Liver (tissue), 9 donors: ENCODE data around the gene COP1. TPM values are rescaled to one million over a fixed set of nuclear protein-coding genes. Genes with fewer than 3 reads are reported as not detected.

Experiments
- DNase-seq: peaks from one replicate; pipeline ENCODE4 v3.0.0-alpha.2; 2017; ENCODE audit warnings: low spot score
- H3K27ac ChIP-seq, 2 donors: one replicate each; pipeline ENCODE4 v1.7.0; 2013; ENCODE audit warnings: inconsistent platforms in 2 of 2, low read length in 2 of 2, control low read depth in 1 of 2, low read depth in 1 of 2, mild to moderate bottlenecking in 1 of 2
- H3K27me3 ChIP-seq, 4 donors: one replicate each; pipeline versions ENCODE4 v1.6.1 to v1.7.0; 2013; ENCODE audit warnings: low read length in 3 of 4, inconsistent platforms in 1 of 4, mild to moderate bottlenecking in 1 of 4, moderate library complexity in 1 of 4; ENCODE audit not compliant: control insufficient read depth in 4 of 4, insufficient read depth in 4 of 4
- H3K36me3 ChIP-seq, 4 donors: one replicate each; pipeline versions ENCODE4 v1.6.1 to v1.7.0; 2013; ENCODE audit warnings: low read length in 3 of 4, mild to moderate bottlenecking in 3 of 4, low read depth in 1 of 4, moderate library complexity in 1 of 4; ENCODE audit not compliant: control insufficient read depth in 4 of 4, insufficient read depth in 3 of 4
- H3K4me1 ChIP-seq, 4 donors: one replicate each; pipeline versions ENCODE4 v1.6.1 to v1.7.0; 2013; ENCODE audit warnings: low read length in 3 of 4, mild to moderate bottlenecking in 3 of 4, moderate library complexity in 1 of 4; ENCODE audit not compliant: control insufficient read depth in 4 of 4, insufficient read depth in 4 of 4
- H3K4me3 ChIP-seq, 3 donors: one replicate each; pipeline versions ENCODE4 v1.6.1 to v1.7.0; 2013; ENCODE audit warnings: low read length in 3 of 3, control low read depth in 1 of 3, low read depth in 1 of 3, mild to moderate bottlenecking in 1 of 3
- H3K9ac ChIP-seq, 2 donors: one replicate each; pipeline ENCODE4 v1.7.0; 2013; ENCODE audit warnings: low read length in 2 of 2, mild to moderate bottlenecking in 2 of 2, moderate library complexity in 2 of 2, control low read depth in 1 of 2, low read depth in 1 of 2
- H3K9me3 ChIP-seq, 4 donors: one replicate each; pipeline versions ENCODE4 v1.6.1 to v1.7.0; 2013; ENCODE audit warnings: low read length in 3 of 4; ENCODE audit not compliant: control insufficient read depth in 4 of 4
- EGR1 ChIP-seq, 2 donors: IDR thresholded peaks; 2 replicates each; pipeline ENCODE4 v1.6.1; 2016 to 2018; ENCODE audit warnings: antibody characterized with exemption in 2 of 2, low read depth in 2 of 2
- FOXA1 ChIP-seq: IDR thresholded peaks from 2 replicates; pipeline ENCODE4 v1.6.1; 2016; ENCODE audit warnings: antibody characterized with exemption
- FOXA2 ChIP-seq: IDR thresholded peaks from 2 replicates; pipeline ENCODE4 v1.6.1; 2016; ENCODE audit warnings: antibody characterized with exemption
- GABPA ChIP-seq, 2 donors: IDR thresholded peaks in 1 of 2; conservative IDR thresholded peaks in 1 of 2; 2 replicates each; pipeline ENCODE4 v1.6.1; 2016; ENCODE audit warnings: antibody characterized with exemption in 2 of 2, mild to moderate bottlenecking in 1 of 2, moderate library complexity in 1 of 2
- HNF4A ChIP-seq, 2 donors: conservative IDR thresholded peaks; 2 replicates each; pipeline ENCODE4 v1.6.1; 2016; ENCODE audit warnings: antibody characterized with exemption in 2 of 2, mild to moderate bottlenecking in 2 of 2
- HNF4G ChIP-seq: IDR thresholded peaks from 2 replicates; pipeline ENCODE4 v1.6.1; 2016; ENCODE audit warnings: antibody characterized with exemption
- JUND ChIP-seq, 2 donors: IDR thresholded peaks; 2 replicates each; pipeline ENCODE4 v1.6.1; 2016; ENCODE audit warnings: antibody characterized with exemption in 2 of 2
- NR2F2 ChIP-seq: IDR thresholded peaks from 2 replicates; pipeline ENCODE4 v1.6.1; 2016; ENCODE audit warnings: antibody characterized with exemption
- RAD21 ChIP-seq, 2 donors: IDR thresholded peaks; 2 replicates each; pipeline ENCODE4 v1.6.1; 2016; ENCODE audit warnings: antibody characterized with exemption in 2 of 2, mild to moderate bottlenecking in 2 of 2
- RXRA ChIP-seq, 2 donors: IDR thresholded peaks; 2 replicates each; pipeline ENCODE4 v1.6.1; 2017 to 2018; ENCODE audit warnings: antibody characterized with exemption in 2 of 2, mild to moderate bottlenecking in 1 of 2
- SP1 ChIP-seq: IDR thresholded peaks from 2 replicates; pipeline ENCODE4 v1.6.1; 2018; ENCODE audit warnings: antibody characterized with exemption, mild to moderate bottlenecking
- TAF1 ChIP-seq: conservative IDR thresholded peaks from 2 replicates; pipeline ENCODE4 v1.6.1; 2016; ENCODE audit warnings: antibody characterized with exemption, mild to moderate bottlenecking
- YY1 ChIP-seq: IDR thresholded peaks from 2 replicates; pipeline ENCODE4 v1.6.1; 2016; ENCODE audit warnings: antibody characterized with exemption, mild to moderate bottlenecking
- WGBS: extraction: QIAGEN DNeasy Blood & Tissue Kit; methylation state at CpG from one replicate; pipeline ENCODE4 v1.1.7; 2013; 5-methylcytosine and 5-hydroxymethylcytosine counted together
- polyA plus RNA-seq, 2 donors: library from polyadenylated mRNA; stranded (reverse) in 1 of 2; unstranded in 1 of 2; fragments of 200-250 nt in 1 of 2; fragments of >200 nt in 1 of 2; fragmentation: Nextera tagmentation in 1 of 2; extraction: Ambion mirVana in 1 of 2; gene quantifications; one replicate each; pipeline versions ENCODE4 v1.2.1 to v1.2.3, GENCODE V29; 2013 to 2015
- total RNA-seq, 2 donors: library from RNA; depleted of rRNA; stranded (reverse); fragments of >200 nt; gene quantifications; one replicate each; pipeline ENCODE4 v1.2.3, GENCODE V29; 2014
- TF ChIP-seq, protein P1 (sequence below): IDR thresholded peaks from 2 replicates; pipeline ENCODE4 v1.6.1; 2016; ENCODE audit warnings: antibody characterized with exemption
- TF ChIP-seq, protein P2 (sequence below): IDR thresholded peaks from 2 replicates; pipeline ENCODE4 v1.6.1; 2016; ENCODE audit warnings: antibody characterized with exemption, mild to moderate bottlenecking
- TF ChIP-seq, protein P3 (sequence below): IDR thresholded peaks from 2 replicates; pipeline ENCODE4 v1.6.1; 2016; ENCODE audit warnings: antibody characterized with exemption
- TF ChIP-seq, protein P4 (sequence below): IDR thresholded peaks from 2 replicates; pipeline ENCODE4 v1.6.1; 2016; ENCODE audit warnings: antibody characterized with exemption
- TF ChIP-seq, protein P5 (sequence below): fragments of 150-350 bp; IDR thresholded peaks from 2 replicates; pipeline ENCODE4 v1.5.1; 2017; ENCODE audit warnings: improper control_type of control experiment, low read depth, low read length; ENCODE audit not compliant: missing input control
- donor health status: healthy.
- donor health status: healthy.
- donor health status: healthy.
- donor health status: healthy.
- donor health status: healthy.

COP1 gene
- total and polyA plus RNA-seq, 4 donors = 14.7 to 35.7 (median 22.5) TPM

DNA sequence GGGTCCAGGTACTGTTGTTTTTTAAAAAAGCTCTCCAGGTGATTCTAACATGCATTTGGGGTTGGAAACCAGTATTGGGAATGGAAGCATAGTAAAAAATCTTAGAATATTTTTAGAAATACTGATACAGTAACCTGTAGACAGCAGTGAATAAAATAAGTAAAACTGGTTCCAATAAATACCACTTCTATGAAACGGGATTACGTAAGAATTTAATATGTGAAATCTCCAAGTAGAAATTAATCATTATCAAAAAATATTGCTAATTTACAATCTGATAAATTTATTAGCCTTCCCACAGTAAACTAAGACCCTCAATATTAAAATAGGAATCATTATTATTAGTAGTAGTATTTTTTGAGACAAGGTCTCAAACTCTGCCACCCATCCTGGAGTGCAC, 177.5 kb downstream of the COP1 start:
- Histone ChIP-seq H3K36me3 (peaks cover 0 to 4% (median 0%) of the 10 kb centered on the region in 4 donors), H3K9ac (no peak overlapping the region), H3K4me1 (peaks cover 0 to 8% (median 7%) of the 10 kb centered on the region in 4 donors), H3K4me3 (no peak overlapping the region), H3K9me3 (no peaks in the 10 kb centered on the region), H3K27ac (no peak overlapping the region), H3K27me3 (no peaks in the 10 kb centered on the region)
- WGBS = 94% methylated on average over 2 of the region's 2 CpGs
- TF ChIP-seq RAD21 (IDR thresholded peaks at IDR 0.05) (no peak), GABPA (IDR thresholded peaks at IDR 0.05 in 1 of 2, conservative IDR thresholded peaks at IDR 0.05 in 1 of 2) (no peak), RXRA (IDR thresholded peaks at IDR 0.05) (no peak), YY1 (no peak), FOXA1 (no peak), FOXA2 (no peak), SP1 (no peak)
- TF ChIP-seq, protein P1, sequence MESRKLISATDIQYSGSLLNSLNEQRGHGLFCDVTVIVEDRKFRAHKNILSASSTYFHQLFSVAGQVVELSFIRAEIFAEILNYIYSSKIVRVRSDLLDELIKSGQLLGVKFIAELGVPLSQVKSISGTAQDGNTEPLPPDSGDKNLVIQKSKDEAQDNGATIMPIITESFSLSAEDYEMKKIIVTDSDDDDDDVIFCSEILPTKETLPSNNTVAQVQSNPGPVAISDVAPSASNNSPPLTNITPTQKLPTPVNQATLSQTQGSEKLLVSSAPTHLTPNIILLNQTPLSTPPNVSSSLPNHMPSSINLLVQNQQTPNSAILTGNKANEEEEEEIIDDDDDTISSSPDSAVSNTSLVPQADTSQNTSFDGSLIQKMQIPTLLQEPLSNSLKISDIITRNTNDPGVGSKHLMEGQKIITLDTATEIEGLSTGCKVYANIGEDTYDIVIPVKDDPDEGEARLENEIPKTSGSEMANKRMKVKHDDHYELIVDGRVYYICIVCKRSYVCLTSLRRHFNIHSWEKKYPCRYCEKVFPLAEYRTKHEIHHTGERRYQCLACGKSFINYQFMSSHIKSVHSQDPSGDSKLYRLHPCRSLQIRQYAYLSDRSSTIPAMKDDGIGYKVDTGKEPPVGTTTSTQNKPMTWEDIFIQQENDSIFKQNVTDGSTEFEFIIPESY = no peak
- TF ChIP-seq, protein P2, sequence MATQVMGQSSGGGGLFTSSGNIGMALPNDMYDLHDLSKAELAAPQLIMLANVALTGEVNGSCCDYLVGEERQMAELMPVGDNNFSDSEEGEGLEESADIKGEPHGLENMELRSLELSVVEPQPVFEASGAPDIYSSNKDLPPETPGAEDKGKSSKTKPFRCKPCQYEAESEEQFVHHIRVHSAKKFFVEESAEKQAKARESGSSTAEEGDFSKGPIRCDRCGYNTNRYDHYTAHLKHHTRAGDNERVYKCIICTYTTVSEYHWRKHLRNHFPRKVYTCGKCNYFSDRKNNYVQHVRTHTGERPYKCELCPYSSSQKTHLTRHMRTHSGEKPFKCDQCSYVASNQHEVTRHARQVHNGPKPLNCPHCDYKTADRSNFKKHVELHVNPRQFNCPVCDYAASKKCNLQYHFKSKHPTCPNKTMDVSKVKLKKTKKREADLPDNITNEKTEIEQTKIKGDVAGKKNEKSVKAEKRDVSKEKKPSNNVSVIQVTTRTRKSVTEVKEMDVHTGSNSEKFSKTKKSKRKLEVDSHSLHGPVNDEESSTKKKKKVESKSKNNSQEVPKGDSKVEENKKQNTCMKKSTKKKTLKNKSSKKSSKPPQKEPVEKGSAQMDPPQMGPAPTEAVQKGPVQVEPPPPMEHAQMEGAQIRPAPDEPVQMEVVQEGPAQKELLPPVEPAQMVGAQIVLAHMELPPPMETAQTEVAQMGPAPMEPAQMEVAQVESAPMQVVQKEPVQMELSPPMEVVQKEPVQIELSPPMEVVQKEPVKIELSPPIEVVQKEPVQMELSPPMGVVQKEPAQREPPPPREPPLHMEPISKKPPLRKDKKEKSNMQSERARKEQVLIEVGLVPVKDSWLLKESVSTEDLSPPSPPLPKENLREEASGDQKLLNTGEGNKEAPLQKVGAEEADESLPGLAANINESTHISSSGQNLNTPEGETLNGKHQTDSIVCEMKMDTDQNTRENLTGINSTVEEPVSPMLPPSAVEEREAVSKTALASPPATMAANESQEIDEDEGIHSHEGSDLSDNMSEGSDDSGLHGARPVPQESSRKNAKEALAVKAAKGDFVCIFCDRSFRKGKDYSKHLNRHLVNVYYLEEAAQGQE = no peak
- TF ChIP-seq, protein P3, sequence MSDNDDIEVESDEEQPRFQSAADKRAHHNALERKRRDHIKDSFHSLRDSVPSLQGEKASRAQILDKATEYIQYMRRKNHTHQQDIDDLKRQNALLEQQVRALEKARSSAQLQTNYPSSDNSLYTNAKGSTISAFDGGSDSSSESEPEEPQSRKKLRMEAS = no peak
- no peak for DNase-seq

DNA sequence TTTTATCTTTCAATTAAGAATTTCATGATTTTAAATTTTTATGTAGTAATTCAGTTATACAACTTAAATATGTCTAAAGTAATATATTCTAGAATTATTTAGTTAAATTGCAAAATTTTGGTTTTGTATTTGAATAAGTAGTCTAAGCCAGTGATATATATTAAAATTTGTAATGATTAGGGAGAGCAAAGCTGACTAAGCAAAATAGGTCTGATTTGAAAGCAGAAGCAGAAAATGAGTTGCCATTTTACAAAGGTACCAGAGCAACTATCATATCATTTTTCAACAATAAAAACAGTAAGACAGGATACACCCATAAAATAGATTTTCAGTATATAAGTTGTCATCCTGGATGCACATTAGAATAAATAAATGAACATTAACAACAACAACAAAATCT, 177.9 kb downstream of the COP1 start:
- Histone ChIP-seq H3K4me1 (peaks cover 0 to 5% (median 4%) of the 10 kb centered on the region in 4 donors), H3K36me3 (peaks cover 0 to 4% (median 0%) of the 10 kb centered on the region in 4 donors), H3K27me3 (no peaks in the 10 kb centered on the region), H3K9me3 (no peaks in the 10 kb centered on the region), H3K9ac (no peak overlapping the region), H3K4me3 (no peak overlapping the region), H3K27ac (no peak overlapping the region)
- DNase-seq = no peak
- TF ChIP-seq RXRA (IDR thresholded peaks at IDR 0.05) (no peak), YY1 (no peak), EGR1 (IDR thresholded peaks at IDR 0.05; ENCODE audit: low read depth in 2 of 2) (no peak), FOXA1 (no peak), HNF4A (conservative IDR thresholded peaks at IDR 0.05) (no peak), RAD21 (IDR thresholded peaks at IDR 0.05) (no peak), JUND (IDR thresholded peaks at IDR 0.05) (no peak), FOXA2 (no peak), HNF4G (no peak), TAF1 (no peak), GABPA (IDR thresholded peaks at IDR 0.05 in 1 of 2, conservative IDR thresholded peaks at IDR 0.05 in 1 of 2) (no peak), NR2F2 (no peak), SP1 (no peak)
- TF ChIP-seq, protein P4, sequence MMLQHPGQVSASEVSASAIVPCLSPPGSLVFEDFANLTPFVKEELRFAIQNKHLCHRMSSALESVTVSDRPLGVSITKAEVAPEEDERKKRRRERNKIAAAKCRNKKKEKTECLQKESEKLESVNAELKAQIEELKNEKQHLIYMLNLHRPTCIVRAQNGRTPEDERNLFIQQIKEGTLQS = no peak
- TF ChIP-seq, protein P3 = no peak
- TF ChIP-seq, protein P2 = no peak
- TF ChIP-seq, protein P1 = no peak
- TF ChIP-seq, protein P5, sequence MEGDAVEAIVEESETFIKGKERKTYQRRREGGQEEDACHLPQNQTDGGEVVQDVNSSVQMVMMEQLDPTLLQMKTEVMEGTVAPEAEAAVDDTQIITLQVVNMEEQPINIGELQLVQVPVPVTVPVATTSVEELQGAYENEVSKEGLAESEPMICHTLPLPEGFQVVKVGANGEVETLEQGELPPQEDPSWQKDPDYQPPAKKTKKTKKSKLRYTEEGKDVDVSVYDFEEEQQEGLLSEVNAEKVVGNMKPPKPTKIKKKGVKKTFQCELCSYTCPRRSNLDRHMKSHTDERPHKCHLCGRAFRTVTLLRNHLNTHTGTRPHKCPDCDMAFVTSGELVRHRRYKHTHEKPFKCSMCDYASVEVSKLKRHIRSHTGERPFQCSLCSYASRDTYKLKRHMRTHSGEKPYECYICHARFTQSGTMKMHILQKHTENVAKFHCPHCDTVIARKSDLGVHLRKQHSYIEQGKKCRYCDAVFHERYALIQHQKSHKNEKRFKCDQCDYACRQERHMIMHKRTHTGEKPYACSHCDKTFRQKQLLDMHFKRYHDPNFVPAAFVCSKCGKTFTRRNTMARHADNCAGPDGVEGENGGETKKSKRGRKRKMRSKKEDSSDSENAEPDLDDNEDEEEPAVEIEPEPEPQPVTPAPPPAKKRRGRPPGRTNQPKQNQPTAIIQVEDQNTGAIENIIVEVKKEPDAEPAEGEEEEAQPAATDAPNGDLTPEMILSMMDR = no peak
